HAP-1 (cell line): ENCODE data around the gene TTLL5.
A peak's percentile ranks its signal among the peaks of the same experiment; 100 is the strongest.

Source experiments
- DNase-seq, 2 experiments: peaks; one replicate each; pipeline ENCODE4 v3.0.0-alpha.2; 2016 to 2020; ENCODE audit warnings: low spot score in 2 of 2
- H3K27me3 ChIP-seq: fragments of 250-450 bp; sonication (Bioruptor Pico); 2 replicates; pipeline ENCODE4 v1.5.1; 2020; ENCODE audit warnings: low read depth, mild to moderate bottlenecking, moderate library complexity
- H3K36me3 ChIP-seq: fragments of 250-450 bp; sonication (Bioruptor Pico); replicated peaks from 2 replicates; pipeline ENCODE4 v1.5.1; 2020; ENCODE audit warnings: mild to moderate bottlenecking
- H3K4me1 ChIP-seq: fragments of 250-450 bp; sonication (Bioruptor Pico); 2 replicates; pipeline ENCODE4 v1.5.1; 2020; ENCODE audit warnings: mild to moderate bottlenecking
- H3K4me3 ChIP-seq: fragments of 250-450 bp; sonication (Bioruptor Pico); 2 replicates; pipeline ENCODE4 v1.5.1; 2020; ENCODE audit warnings: mild to moderate bottlenecking, moderate library complexity
- H3K9me3 ChIP-seq: fragments of 250-450 bp; sonication (Bioruptor Pico); 2 replicates; pipeline ENCODE4 v1.5.1; 2020; ENCODE audit warnings: mild to moderate bottlenecking, moderate library complexity
- in situ Hi-C: fragments of 300-500 bp; cut with MboI; formaldehyde crosslinking; loops from 3 replicates; pipeline ENCODE4 v1.14.3; 2020; ENCODE audit warnings: low sequenced_read_pairs, inconsistent platforms, mixed read lengths

The TTLL5 gene

DNA sequence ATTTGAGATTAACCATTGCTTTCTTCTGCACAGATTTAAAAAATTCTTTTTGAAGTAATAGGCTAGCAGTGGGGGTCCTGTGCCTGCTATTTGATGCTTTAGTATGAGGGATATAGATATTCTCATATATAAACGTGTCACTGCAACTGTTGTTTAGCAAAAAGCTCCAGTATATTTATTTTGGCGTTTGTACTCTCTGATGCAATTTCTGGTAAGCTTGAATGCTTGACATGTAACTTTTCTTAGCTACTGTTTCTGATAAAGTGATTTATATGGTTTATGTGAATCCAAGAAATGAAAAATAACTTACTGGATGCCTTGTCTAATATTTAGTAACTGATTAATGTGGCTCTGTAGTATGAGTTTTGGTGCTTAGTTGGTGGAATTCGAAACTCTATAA lies 77.1 kb downstream of the TTLL5 start:
- Histone ChIP-seq H3K9me3 (no peaks in the 10 kb centered on the region), H3K36me3 (peaks cover 8% of the 10 kb centered on the region; the same call in 1 of the 2 replicates), H3K4me1 (no peaks in the 10 kb centered on the region), H3K27me3 (no peaks in the 10 kb centered on the region), H3K4me3 (no peak overlapping the region)
- no peak for DNase-seq
- in situ Hi-C loops = no loop called here

DNA sequence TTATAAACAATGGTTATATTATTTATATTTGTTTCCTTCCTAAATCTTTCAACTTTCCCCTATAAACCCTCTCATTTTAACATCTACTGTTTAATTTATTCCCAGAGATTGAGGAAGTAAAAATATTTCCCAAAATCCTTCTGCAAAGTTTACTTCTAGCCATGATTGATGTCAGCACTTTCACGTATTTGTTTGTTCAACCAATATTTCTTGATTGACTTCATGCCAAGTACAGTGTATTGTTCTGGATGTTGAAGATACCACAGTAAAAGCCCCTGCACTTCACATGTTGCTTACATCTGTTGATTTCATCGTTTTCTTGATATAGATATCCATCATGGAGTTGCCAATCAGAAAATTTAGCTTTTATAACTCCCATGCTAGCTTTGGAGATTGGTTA lies 81.8 kb downstream of the TTLL5 start:
- Histone ChIP-seq H3K27me3 (no peaks in the 10 kb centered on the region), H3K4me1 (peaks cover 5% of the 10 kb centered on the region), H3K4me3 (no peak overlapping the region), H3K36me3 (peaks cover 8% of the 10 kb centered on the region; the same call in 1 of the 2 replicates), H3K9me3 (0 out of 2 replicates have a peak, but pooled peaks cover 2% of the 10 kb centered on the region)
- DNase-seq = no peak
- in situ Hi-C loops = no loop called here

DNA sequence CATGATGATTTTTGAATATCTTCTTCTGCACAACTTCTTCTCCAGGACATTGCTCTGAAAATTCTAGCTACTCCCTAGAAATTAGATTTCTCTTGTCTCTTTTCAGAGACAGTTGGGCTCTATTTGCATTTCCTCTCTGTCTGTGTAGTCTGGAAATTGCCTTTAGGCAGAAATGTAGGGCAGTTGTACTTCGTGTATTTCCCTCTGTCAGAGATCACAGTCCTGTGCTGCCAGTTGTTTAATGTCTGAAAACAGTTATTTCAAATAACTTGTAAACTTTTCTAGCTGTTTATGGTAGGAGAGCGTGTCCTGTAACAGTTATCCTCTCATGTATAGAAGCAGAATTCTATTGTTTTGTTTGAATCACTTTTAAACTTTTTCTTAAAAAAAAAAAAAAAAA lies 86.9 kb downstream of the TTLL5 start:
- in situ Hi-C loops = no loop called here
- no peak for DNase-seq
- peaks cover 5% of the 10 kb centered on the region for H3K4me1 ChIP-seq
- no peak overlapping the region for H3K4me3 ChIP-seq
- 0 out of 2 replicates have a peak, but pooled peaks cover 2% of the 10 kb centered on the region for H3K9me3 ChIP-seq
- no peaks in the 10 kb centered on the region for H3K27me3 ChIP-seq
- peaks cover 6% of the 10 kb centered on the region; the same call in 1 of the 2 replicates for H3K36me3 ChIP-seq

DNA sequence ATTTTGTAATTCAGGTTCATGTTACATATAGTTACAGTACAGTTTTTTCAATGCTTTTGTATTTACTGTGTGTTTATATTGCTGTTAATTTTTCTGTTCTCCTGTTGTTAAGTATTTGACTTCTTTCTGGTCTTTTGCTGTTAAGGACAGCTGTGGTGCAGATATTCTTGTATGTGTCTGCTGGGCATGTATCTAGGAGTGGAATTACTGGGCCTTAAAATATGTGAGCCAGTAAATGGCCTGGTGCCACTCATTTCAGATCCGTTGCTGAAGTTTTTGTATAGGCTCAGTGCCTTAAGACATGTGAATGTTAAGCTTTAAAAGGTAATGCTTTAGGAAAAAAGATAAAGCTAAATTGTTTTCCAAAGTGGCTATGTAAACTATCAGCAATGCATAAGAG lies 87.3 kb downstream of the TTLL5 start:
- no peaks in the 10 kb centered on the region for H3K27me3 ChIP-seq
- 0 out of 2 replicates have a peak, but pooled peaks cover 2% of the 10 kb centered on the region for H3K9me3 ChIP-seq
- peaks cover 5% of the 10 kb centered on the region for H3K4me1 ChIP-seq
- in situ Hi-C loops = no loop called here
- no peak for DNase-seq
- H3K36me3 ChIP-seq = peaks cover 3% of the 10 kb centered on the region; the same call in 1 of the 2 replicates
- no peak overlapping the region for H3K4me3 ChIP-seq

DNA sequence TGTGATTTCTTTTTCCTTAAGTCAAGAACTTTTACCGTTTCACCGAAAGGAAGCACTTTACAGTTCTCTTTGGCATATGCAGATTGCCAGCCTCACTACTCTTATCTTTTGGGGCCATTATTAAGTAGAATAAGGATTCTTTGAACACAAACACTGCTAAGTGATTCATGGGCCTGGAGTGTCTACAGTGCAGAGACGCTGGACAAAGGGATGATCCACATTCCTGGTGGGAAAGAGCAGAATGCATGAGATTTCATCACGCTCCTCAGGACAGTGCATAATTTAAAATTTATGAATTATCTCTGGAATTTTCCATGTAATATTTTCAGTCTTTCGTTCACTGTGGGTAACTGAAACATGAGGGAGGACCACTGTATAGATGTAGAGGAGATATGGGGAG lies 90.2 kb downstream of the TTLL5 start:
- no peak for DNase-seq
- Histone ChIP-seq H3K9me3 (0 out of 2 replicates have a peak, but pooled peaks cover 2% of the 10 kb centered on the region), H3K36me3 (no peaks in the 10 kb centered on the region; the same call in 1 of the 2 replicates)

DNA sequence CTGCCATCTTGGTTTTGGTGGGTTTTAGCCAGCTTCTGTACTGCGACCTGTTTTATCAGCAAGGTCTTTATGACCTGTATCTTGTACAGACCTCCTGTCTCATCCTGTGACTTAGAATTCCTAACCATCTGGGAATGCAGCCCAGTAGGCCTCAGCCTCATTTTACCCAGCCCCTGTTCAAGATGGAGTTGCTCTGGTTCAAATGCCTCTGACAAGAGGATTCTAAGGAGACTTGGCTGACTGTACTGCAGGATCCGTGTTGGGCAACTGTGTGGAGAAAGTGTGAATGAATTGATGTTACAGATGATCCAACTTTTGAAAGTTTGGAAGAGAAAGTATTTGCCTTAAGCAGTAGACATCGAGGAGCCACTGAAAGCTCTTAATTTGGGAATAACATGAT lies 91.0 kb downstream of the TTLL5 start:
- 0 out of 2 replicates have a peak, but pooled peaks cover under 1% of the 10 kb centered on the region for H3K9me3 ChIP-seq
- no peaks in the 10 kb centered on the region for H3K27me3 ChIP-seq
- in situ Hi-C loops = no loop called here
- DNase-seq = no peak
- no peak overlapping the region for H3K4me3 ChIP-seq
- H3K4me1 ChIP-seq = no peaks in the 10 kb centered on the region
- H3K36me3 ChIP-seq = no peaks in the 10 kb centered on the region; the same call in 1 of the 2 replicates

More for the DNA sequence above, 90.2 kb downstream of the TTLL5 start:
- in situ Hi-C loops = no loop called here
- Histone ChIP-seq H3K4me1 (no peaks in the 10 kb centered on the region), H3K4me3 (no peak overlapping the region), H3K27me3 (no peaks in the 10 kb centered on the region)

DNA sequence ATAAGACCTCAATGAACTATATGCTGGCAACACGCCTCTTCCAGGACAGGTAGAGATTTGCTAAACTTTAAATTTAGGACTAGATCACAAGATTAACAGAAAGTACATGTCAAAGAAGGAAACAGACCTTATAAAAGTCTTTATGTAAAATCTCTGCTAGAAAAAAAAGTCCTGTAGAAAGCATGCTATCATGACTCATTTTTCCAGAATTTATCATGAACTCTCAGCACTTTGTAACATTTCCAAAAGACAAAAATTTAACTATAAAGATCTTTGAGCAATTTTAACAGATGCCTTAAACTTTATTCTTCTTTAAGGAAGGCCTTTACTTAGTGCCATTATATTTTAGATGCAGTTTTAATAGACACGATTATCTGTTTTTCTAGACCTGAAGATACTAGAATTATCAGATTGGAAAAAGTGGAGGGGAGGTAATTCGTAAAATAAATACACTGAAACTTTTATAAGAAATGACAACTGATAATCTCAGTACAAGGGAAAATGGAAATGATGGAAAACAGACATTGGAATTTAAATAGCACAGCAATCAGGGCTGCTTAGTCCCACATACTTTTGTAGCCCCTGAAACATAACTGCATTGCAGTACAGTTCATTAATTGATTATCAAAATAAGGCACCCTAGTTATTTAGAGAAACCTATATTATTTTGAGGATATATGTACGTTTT lies 92.0 kb downstream of the TTLL5 start:
- Histone ChIP-seq H3K27me3 (no peaks in the 10 kb centered on the region), H3K9me3 (no peaks in the 10 kb centered on the region), H3K36me3 (no peaks in the 10 kb centered on the region; the same call in 1 of the 2 replicates), H3K4me1 (no peaks in the 10 kb centered on the region), H3K4me3 (no peak overlapping the region)
- in situ Hi-C loops = no loop called here
- no peak for DNase-seq

DNA sequence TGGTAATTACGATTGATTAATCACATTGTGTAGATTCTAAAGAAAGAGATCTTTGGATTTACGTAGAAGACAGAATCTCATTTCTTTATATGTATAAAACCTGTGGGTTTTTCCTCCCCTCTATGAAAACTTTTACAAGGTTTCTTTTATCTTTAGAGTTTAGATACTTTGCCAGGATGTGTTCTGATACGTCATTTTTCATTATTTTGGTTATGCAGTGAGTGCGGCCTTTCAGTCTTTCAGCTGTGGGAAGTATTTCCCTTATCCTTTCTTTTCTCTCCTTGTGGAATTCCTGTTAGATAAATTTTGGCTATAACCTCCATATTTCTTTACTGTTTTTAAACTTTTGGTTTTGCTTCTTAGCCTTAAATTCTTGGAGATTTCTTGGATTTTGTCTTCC lies 92.7 kb downstream of the TTLL5 start:
- no peak for DNase-seq
- Histone ChIP-seq H3K9me3 (no peaks in the 10 kb centered on the region), H3K36me3 (no peaks in the 10 kb centered on the region; the same call in 1 of the 2 replicates), H3K4me3 (no peak overlapping the region), H3K27me3 (no peaks in the 10 kb centered on the region), H3K4me1 (no peaks in the 10 kb centered on the region)
- in situ Hi-C loops = no loop called here

DNA sequence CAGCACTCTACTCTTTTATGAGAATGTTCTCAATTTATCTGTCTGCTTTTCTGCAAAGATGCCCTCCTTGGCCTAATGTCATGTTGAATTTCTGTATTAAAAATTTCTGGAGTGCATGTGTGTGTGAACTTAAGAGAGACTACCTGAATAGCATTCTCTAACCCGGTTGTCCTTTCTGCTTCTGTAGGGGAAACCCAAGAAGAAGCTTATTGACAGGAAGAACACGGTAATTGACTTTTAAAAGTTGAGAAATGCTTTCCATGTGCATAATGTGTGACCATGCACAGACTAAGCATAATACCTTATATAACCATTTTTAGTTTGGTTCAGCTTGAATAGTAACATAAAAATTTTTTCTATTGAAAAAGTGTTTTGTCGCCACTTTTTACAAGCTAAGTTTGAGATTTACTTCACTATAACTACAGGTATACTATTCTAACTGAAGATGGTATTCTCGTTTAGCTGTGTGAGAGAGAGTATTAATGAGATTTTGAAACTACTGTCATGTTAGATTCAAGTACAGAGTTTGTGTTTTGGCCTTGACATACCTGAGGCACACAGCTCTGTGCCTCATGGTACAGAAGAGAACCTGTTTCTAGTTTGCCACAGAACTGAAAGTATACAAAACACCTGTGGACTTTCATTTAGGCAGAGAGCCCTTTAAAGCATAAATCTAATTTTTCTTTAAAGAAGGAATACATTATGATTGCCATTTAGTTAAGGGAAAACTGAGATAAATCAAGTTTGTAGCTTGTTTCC lies 96.8 kb downstream of the TTLL5 start:
- Histone ChIP-seq H3K36me3 (no peaks in the 10 kb centered on the region), H3K9me3 (no peaks in the 10 kb centered on the region), H3K4me1 (no peaks in the 10 kb centered on the region), H3K27me3 (no peaks in the 10 kb centered on the region), H3K4me3 (no peak overlapping the region)
- no peak for DNase-seq
- in situ Hi-C loops = no loop called here

DNA sequence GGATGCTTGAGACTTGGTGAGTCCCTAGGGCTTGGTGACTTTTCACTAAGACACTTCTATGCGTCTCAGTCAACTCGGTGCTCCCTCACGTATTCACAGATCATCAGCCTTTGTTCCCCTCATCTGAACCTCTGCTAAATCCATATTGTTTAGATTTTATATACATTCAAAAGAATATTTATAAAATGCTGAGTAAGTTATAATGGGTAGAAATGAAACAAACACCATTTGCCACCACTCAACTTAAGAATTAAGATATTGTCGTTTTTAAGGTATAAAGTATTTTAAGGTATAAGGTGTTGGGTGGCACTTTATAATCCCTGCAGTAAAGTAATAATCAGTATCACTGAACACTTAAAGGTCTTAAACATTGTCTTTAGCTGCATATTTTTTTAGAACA lies 103.0 kb downstream of the TTLL5 start:
- Histone ChIP-seq H3K4me1 (peaks cover 8% of the 10 kb centered on the region), H3K27me3 (no peaks in the 10 kb centered on the region), H3K9me3 (no peaks in the 10 kb centered on the region), H3K36me3 (no peaks in the 10 kb centered on the region; the same call in 1 of the 2 replicates), H3K4me3 (no peak overlapping the region)
- no peak for DNase-seq
- in situ Hi-C loops = no loop called here

DNA sequence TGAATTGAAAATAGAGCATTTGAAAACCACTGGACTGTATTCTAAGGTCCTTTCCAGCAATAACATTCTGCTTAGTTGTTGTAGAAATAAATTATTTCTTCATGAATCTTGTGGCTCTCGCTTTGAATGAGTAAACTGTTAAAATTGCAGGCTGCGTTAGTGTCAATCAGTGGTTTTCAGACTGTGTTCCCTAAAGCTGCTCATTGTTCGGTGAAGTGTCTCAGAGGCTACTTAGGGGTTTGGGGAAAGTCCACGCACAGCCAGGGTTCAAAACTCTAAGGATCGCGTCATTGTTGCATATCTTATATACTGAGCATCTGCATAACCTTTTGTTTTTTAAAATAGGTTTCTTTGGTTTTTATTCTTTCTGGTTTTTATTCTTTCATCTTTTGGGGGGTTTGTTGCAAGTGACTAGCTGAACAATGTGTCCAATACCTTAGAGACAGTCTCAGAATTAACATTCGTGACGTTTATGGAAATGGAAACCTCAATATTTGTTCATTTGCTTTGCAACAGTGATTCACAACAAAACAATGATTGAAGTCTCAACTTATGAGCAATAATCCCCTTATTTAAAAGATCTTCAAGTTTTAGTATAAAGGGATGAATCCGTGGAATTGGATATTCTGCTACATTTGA lies 108.1 kb downstream of the TTLL5 start:
- in situ Hi-C loops = no loop called here
- no peak overlapping the region for H3K4me3 ChIP-seq
- no peak for DNase-seq
- H3K36me3 ChIP-seq = peaks cover 2% of the 10 kb centered on the region; the same call in 1 of the 2 replicates
- no peaks in the 10 kb centered on the region for H3K27me3 ChIP-seq
- no peaks in the 10 kb centered on the region for H3K9me3 ChIP-seq
- peaks cover 17% of the 10 kb centered on the region for H3K4me1 ChIP-seq

DNA sequence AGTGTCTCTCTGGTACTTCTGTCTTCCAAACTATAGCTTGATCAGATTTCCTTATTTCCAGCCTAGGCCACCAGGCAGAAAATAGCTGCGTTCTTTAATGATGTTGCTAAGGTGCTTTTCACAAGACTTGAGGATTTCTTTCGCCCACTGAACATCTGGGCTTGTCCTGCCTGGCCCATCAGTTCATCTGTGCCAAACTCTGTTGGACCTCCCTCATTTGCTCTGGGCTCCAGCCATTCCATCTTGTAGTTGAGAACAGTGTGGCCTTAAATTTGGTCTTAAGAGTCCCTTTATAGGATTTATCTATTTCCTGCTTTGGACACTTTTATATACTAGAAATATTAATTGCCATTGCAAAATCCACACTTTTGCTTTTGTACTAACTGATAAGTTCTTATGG lies 109.6 kb downstream of the TTLL5 start:
- Histone ChIP-seq H3K36me3 (peaks cover 2% of the 10 kb centered on the region; the same call in 1 of the 2 replicates), H3K4me3 (no peak overlapping the region), H3K9me3 (no peaks in the 10 kb centered on the region), H3K27me3 (no peaks in the 10 kb centered on the region), H3K4me1 (peaks cover 17% of the 10 kb centered on the region)
- in situ Hi-C loops = no loop called here
- DNase-seq = no peak

DNA sequence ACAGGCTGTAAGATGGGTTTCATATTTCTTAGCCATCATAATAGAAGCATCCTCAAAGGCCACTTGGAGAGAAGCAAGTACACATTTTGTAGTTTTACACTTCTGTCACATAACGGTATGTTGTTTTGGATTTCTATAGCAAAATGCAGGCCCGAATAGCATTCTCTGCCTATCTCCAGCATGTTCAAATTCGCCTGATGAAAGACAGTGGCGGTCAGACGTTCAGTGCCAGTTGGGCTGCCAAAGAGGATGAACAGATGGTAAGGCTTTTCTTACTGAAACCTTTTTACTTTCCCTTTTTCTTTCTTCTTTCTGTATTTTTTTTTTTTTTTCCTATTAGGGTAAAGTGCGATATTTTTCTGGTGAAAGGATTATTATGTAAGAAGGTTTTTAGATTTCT lies 110.5 kb downstream of the TTLL5 start:
- Histone ChIP-seq H3K27me3 (no peaks in the 10 kb centered on the region), H3K36me3 (0 out of 2 replicates have a peak, but pooled peaks cover 2% of the 10 kb centered on the region), H3K4me1 (peaks cover 17% of the 10 kb centered on the region), H3K9me3 (no peaks in the 10 kb centered on the region), H3K4me3 (no peak overlapping the region)
- in situ Hi-C loops = no loop called here
- DNase-seq = no peak

DNA sequence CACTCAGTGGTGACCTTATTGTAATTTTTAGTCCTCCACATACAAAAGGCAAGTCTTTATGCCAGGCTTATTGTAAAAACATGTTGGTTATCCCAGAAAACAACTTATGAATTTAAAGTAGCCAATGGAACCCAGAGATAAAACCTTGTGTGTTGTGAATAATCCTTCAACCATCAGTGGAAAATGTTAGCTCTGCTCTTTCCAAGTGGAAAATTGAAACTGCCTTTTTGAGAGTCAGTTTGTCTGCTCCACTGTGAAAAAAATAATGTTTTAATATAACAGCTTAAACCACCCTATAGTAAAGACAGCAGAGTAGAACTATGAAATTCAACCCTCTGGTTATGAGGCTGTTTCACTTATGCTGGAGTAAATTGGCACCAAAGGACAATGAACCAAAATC lies 112.0 kb downstream of the TTLL5 start:
- DNase-seq = peak in 1 of 2 experiments; percentile 12
- Histone ChIP-seq H3K4me3 (no peak overlapping the region), H3K4me1 (peaks cover 15% of the 10 kb centered on the region), H3K9me3 (no peaks in the 10 kb centered on the region), H3K27me3 (no peaks in the 10 kb centered on the region), H3K36me3 (0 out of 2 replicates have a peak, but pooled peaks cover 2% of the 10 kb centered on the region)
- in situ Hi-C loops = no loop called here
